Suprapubic skin (tissue), 4 donors: Measurements from ENCODE around the gene PTPRCAP. TPM values are rescaled to one million over a fixed set of nuclear protein-coding genes. Genes with fewer than 3 reads are reported as not detected.

Source experiments
- DNase-seq, 2 donors: peaks; one replicate each; pipeline ENCODE4 v3.0.0-alpha.2; 2019; ENCODE audit warnings: low spot score in 2 of 2
- H3K27ac ChIP-seq: fragments of 200-600 bp; sonication (generic); one replicate; pipeline ENCODE4 v1.5.1; 2019
- H3K27me3 ChIP-seq: fragments of 200-600 bp; sonication (generic); one replicate; pipeline ENCODE4 v1.5.1; 2019
- H3K36me3 ChIP-seq: fragments of 200-600 bp; sonication (generic); one replicate; pipeline ENCODE4 v1.5.1; 2019
- H3K4me1 ChIP-seq: fragments of 200-600 bp; sonication (generic); one replicate; pipeline ENCODE4 v1.5.1; 2019
- H3K4me3 ChIP-seq: fragments of 200-600 bp; sonication (generic); one replicate; pipeline ENCODE4 v1.5.1; 2019; ENCODE audit warnings: mild to moderate bottlenecking
- H3K9me3 ChIP-seq: fragments of 200-600 bp; sonication (generic); one replicate; pipeline ENCODE4 v1.5.1; 2019
- EP300 ChIP-seq: sonication (generic); formaldehyde crosslinking; IDR thresholded peaks from one replicate; pipeline ENCODE4 v1.6.1; 2017; ENCODE audit warnings: antibody characterized with exemption
- POLR2A ChIP-seq, 2 donors: fragments of 450-650 bp; IDR thresholded peaks; one replicate each; pipeline ENCODE4 v1.6.1; 2017; ENCODE audit warnings: antibody characterized with exemption in 2 of 2, mild to moderate bottlenecking in 2 of 2, moderate library complexity in 2 of 2
- POLR2AphosphoS5 ChIP-seq, 3 donors: sonication (generic); formaldehyde crosslinking; IDR thresholded peaks; one replicate each; pipeline ENCODE4 v1.6.1; 2017; ENCODE audit warnings: antibody characterized with exemption in 3 of 3
- WGBS: methylation state at CpG from one replicate; pipeline ENCODE4 v1.1.5; 2018; 5-methylcytosine and 5-hydroxymethylcytosine counted together
- total RNA-seq, 4 donors: library from RNA; depleted of rRNA; stranded (reverse); fragments of >200 nt; gene quantifications; one replicate each; pipeline ENCODE4 v1.1.0, GENCODE V29; 2016
- TF ChIP-seq, protein P1 (sequence below), 2 donors: fragments of 200-600 bp in 1 of 2; fragments of 450-650 bp in 1 of 2; sonication (generic) in 1 of 2; IDR thresholded peaks; one replicate each; pipeline ENCODE4 v1.5.1; 2016 to 2019; ENCODE audit warnings: antibody characterized with exemption in 2 of 2, mild to moderate bottlenecking in 1 of 2, moderate library complexity in 1 of 2

Gene PTPRCAP
- total RNA-seq, 4 donors from 2014 or later: 0.59 to 4.3 (median 2.0) TPM

DNA sequence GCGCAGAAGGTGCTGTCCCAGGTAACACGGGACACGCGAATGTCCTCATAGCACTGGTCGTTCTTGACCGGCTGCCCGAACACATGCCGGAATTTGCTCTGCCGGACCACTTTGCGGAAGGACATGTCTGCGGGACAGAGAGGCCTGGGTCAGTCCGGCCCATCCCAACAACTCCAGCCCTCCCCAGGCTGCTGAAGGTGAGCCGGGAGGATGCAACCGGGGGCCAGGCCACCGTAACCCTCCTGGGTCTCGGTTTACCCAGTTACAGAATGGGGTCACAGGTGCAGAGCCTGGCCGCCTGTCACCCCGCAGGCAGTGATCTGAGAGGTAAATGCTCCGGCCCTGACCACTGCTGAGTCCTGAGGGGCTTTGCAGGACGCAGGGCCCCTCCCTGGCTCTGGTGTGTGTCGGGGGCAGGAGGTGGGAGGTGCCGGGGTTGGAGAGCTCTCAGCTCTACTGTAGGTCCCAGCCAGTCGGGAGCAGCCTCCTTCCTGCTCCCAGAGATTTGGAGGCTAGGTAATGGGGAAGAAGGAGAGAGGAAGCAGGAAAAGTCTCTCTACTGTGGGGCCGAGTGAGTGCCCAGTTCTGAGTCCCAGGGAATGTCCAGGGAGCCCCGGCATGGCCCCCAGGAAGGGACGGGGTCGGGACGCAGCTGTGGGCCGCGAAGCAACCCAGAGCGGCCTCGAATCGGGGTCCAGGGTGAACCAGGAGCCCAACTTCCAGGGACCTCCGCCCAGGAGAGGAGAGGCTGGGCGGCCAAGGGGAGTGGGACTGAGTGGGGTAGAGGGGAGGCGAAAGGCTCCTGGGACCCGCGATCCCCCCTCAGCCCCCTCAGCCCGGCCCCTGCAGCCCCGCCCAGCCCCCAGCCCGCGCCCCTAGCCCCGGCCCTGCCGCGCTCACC lies 5.3 kb upstream of the PTPRCAP start:
- H3K27ac ChIP-seq: peak overlapping the region; percentile 93

DNA sequence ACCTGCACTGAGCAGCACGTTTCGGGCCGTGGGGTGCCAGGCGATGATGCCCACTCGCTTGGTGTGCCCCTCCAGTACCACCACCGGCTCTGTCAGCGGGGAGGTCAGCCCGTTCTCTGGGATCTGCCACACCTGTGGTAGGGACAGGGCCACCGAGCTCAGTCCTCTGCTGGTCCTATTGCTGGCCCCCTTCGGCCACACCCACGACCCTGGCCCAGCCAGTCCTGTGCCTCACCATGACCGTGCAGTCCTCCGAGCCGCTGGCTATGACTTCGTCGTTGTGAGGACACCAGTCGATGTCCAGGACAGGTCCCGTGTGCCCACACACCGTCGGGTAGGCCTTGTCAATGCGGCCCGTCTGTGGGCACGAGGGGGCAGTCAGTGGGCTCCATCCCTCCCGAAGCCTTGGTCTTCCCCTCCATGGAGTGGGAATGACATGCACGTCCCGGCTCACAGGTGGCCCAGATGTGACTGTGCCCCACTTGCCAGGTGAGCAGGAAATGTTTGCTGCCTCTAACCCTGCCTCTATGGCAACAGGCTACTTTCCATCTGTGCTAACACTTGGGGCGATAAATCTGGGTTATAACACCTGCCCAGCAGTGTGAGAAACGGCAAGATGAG lies 4.4 kb upstream of the PTPRCAP start:
- peaks cover 51% of the 10 kb centered on the region for H3K4me1 ChIP-seq
- peak overlapping the region; percentile 91 for H3K4me3 ChIP-seq
- no peaks in the 10 kb centered on the region for H3K9me3 ChIP-seq
- WGBS: 87% methylated on average over 10 of the region's 28 CpGs
- no peak overlapping the region for H3K27ac ChIP-seq
- no peak for DNase-seq
- H3K27me3 ChIP-seq: no peaks in the 10 kb centered on the region
- peaks cover 40% of the 10 kb centered on the region for H3K36me3 ChIP-seq
- TF ChIP-seq POLR2AphosphoS5 (IDR thresholded peaks at IDR 0.05) (no peak), EP300 (no peak), POLR2A (IDR thresholded peaks at IDR 0.05) (no peak)
- TF ChIP-seq, protein P1, sequence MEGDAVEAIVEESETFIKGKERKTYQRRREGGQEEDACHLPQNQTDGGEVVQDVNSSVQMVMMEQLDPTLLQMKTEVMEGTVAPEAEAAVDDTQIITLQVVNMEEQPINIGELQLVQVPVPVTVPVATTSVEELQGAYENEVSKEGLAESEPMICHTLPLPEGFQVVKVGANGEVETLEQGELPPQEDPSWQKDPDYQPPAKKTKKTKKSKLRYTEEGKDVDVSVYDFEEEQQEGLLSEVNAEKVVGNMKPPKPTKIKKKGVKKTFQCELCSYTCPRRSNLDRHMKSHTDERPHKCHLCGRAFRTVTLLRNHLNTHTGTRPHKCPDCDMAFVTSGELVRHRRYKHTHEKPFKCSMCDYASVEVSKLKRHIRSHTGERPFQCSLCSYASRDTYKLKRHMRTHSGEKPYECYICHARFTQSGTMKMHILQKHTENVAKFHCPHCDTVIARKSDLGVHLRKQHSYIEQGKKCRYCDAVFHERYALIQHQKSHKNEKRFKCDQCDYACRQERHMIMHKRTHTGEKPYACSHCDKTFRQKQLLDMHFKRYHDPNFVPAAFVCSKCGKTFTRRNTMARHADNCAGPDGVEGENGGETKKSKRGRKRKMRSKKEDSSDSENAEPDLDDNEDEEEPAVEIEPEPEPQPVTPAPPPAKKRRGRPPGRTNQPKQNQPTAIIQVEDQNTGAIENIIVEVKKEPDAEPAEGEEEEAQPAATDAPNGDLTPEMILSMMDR (IDR thresholded peaks at IDR 0.05): no peak

More for the DNA sequence above, 5.3 kb upstream of the PTPRCAP start:
- no peak for DNase-seq
- Histone ChIP-seq H3K27me3 (no peaks in the 10 kb centered on the region), H3K4me3 (peak overlapping the region; percentile 91), H3K9me3 (no peaks in the 10 kb centered on the region), H3K4me1 (peaks cover 51% of the 10 kb centered on the region), H3K36me3 (peaks cover 36% of the 10 kb centered on the region)
- WGBS: 32% methylated on average over 24 of the region's 45 CpGs
- TF ChIP-seq POLR2A (IDR thresholded peaks at IDR 0.05): no peak
- no peak for TF ChIP-seq EP300
- TF ChIP-seq, protein P1 (IDR thresholded peaks at IDR 0.05): no peak
- TF ChIP-seq POLR2AphosphoS5 (IDR thresholded peaks at IDR 0.05): no peak

DNA sequence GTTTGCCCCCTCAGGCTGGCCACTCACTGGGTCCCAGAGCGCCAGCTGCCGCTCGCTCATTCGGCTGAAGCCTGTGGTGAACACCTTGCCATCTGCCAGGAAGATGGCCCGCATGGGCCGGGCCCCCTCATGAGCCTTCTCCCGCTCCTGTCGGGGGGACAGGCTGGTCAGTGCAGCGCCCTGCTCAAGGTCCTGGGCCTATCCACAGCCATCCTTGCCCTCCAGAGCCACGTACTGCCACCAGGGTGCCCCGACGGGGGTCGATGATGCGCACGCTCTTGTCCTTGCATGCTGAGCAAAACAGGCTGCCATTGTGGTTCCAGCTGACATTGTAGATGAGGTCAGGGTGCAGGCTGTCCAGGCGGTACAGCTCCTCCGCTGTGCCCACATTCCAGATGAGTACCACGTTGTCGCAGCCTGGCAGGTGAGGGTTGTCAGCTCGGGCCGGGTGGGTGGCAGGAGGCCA lies 3.6 kb upstream of the PTPRCAP start:
- 100% methylated on average over 2 of the region's 21 CpGs for WGBS
- TF ChIP-seq POLR2AphosphoS5 (IDR thresholded peaks at IDR 0.05) (no peak), EP300 (no peak), POLR2A (IDR thresholded peaks at IDR 0.05) (no peak)
- TF ChIP-seq, protein P1 (IDR thresholded peaks at IDR 0.05): no peak
- DNase-seq: no peak
- Histone ChIP-seq H3K4me1 (peaks cover 53% of the 10 kb centered on the region), H3K9me3 (no peaks in the 10 kb centered on the region), H3K4me3 (no peak overlapping the region), H3K27ac (no peak overlapping the region), H3K36me3 (peaks cover 41% of the 10 kb centered on the region), H3K27me3 (no peaks in the 10 kb centered on the region)

DNA sequence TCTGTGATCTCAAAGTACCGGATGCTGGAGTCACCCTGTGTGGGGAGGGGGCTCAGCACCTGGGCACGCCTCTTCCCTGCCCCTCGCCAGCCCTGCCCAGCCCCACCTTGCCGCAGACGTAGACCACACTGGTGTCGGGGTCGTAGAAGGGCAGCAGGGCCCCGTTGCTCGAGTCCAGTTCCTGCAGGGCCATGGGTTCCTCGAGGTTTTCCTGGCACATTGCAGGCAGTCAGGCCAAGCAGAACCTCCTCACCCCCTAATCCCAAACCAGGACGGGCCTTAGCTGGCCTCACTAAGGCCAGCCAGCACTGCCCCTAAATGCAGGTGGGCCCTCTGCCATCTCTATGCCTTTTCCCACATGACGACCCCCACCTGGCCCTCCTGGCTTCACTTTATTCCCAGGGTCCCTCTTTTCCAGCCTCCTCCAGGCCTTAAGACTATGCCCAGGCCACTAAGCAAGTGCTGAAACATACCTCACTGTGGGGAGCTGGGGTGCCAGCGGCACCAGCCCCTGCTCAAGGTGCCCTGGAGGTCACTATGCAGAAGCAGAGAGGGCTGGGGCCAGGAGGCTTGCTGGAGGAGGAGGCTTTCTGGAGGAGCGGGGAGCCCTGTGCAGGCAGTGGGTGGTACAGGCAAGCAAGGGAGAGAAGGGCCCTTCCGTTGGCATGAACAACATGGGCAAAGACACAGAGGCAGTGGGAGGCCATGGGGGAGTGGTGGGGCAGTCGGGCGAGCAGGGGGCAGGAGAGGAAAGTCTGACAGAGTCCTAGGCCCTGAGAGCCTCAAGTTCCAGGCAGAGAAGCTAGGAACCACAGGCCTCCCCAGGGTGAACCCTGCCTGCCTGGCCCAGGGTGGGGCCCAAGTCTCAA lies 3.0 kb upstream of the PTPRCAP start:
- Histone ChIP-seq H3K27me3 (no peaks in the 10 kb centered on the region), H3K36me3 (peaks cover 48% of the 10 kb centered on the region), H3K27ac (peak overlapping the region; percentile 5), H3K4me1 (peaks cover 60% of the 10 kb centered on the region), H3K9me3 (no peaks in the 10 kb centered on the region), H3K4me3 (no peak overlapping the region)
- WGBS: 69% methylated on average over 11 of the region's 17 CpGs
- TF ChIP-seq, protein P1 (IDR thresholded peaks at IDR 0.05): no peak
- no peak for TF ChIP-seq POLR2A (IDR thresholded peaks at IDR 0.05)
- no peak for DNase-seq
